HepG2 (cell line): ENCODE data around the gene PHACTR3. TPM values are rescaled to one million over a fixed set of nuclear protein-coding genes. Genes with fewer than 3 reads are reported as not detected.

Source experiments
- ATAC-seq: fragments of 200-7000 bp; cut with Tn5 transposase; 3 replicates; pipeline ENCODE4 v1.9.1; 2020; ENCODE audit warnings: mild to moderate bottlenecking, moderate library complexity
- BruUV-seq: library from RNA; stranded (reverse); fragments of 400-500 nt; replicated peaks from 2 replicates; lab custom pipeline; 2021; lab: Mats Ljungman, UMichigan
- CTCF ChIA-PET: fragments of 300-600 bp; formaldehyde crosslinking; extraction: SDS; loops from one replicate; lab custom pipeline; 2021; ENCODE audit warnings: low total read pairs, inconsistent platforms, low intra/inter-chr PET ratio; lab: Yijun Ruan, JAX
- POLR2A ChIA-PET: fragments of 350-600 bp; sonication (Branson Sonifier 250); formaldehyde crosslinking; loops from one replicate; lab custom pipeline; 2020; ENCODE audit warnings: antibody characterized with exemption, inconsistent platforms; lab: Yijun Ruan, JAX
- DNase-seq: peaks from one replicate; pipeline ENCODE4 v3.0.0-alpha.2; 2015; ENCODE audit warnings: low spot score
- FAIRE-seq: peaks from 3 replicates; lab custom pipeline; 2011; peaks lifted over from hg19 to GRCh38; lab: Jason Lieb, UNC
- H2AFZ ChIP-seq: one replicate; pipeline ENCODE4 v1.6.1; 2011; ENCODE audit warnings: low read length, inconsistent platforms
- H3K27ac ChIP-seq: fragments of 300-600 bp; 3 replicates; pipeline ENCODE4 v1.8.0; 2011; ENCODE audit warnings: mixed run types, mild to moderate bottlenecking, mixed read lengths, low read length, inconsistent platforms; ENCODE audit not compliant: insufficient read depth; ENCODE audit errors: extremely low read length
- H3K27me3 ChIP-seq, 2 experiments: fragments of 200-600 bp in 1 of 2; 2 replicates in 1 of 2; 3 replicates in 1 of 2; pipeline versions ENCODE4 v1.6.0 to v1.8.0; 2011; ENCODE audit warnings: low read length in 2 of 2, mild to moderate bottlenecking in 2 of 2, moderate library complexity in 2 of 2, inconsistent platforms in 1 of 2; ENCODE audit not compliant: insufficient read depth in 2 of 2, control insufficient read depth in 1 of 2
- H3K36me3 ChIP-seq, 2 experiments: fragments of 200-600 bp in 1 of 2; replicated peaks in 1 of 2; 2 replicates in 1 of 2; 3 replicates in 1 of 2; pipeline versions ENCODE4 v1.5.1 to v1.8.0; 2011; ENCODE audit warnings: low read length in 2 of 2, inconsistent platforms in 1 of 2; ENCODE audit not compliant: insufficient read depth in 2 of 2, control insufficient read depth in 1 of 2
- H3K4me1 ChIP-seq: 2 replicates; pipeline ENCODE4 v1.5.1; 2012; ENCODE audit warnings: low read length, inconsistent platforms; ENCODE audit not compliant: insufficient read depth
- H3K4me2 ChIP-seq: 2 replicates; pipeline ENCODE4 v1.6.0; 2011; ENCODE audit warnings: low read depth, low read length, inconsistent platforms
- H3K4me3 ChIP-seq, 3 experiments: fragments of 200-600 bp in 1 of 3; sonication (generic), shearing (Covaris generic) in 1 of 3; replicated peaks in 1 of 3; 2 replicates each; pipeline ENCODE4 v1.5.1; 2011 to 2016; ENCODE audit warnings: low read length in 3 of 3, inconsistent platforms in 2 of 3, low read depth in 2 of 3, mild to moderate bottlenecking in 2 of 3, control low read depth in 1 of 3, mixed read lengths in 1 of 3; ENCODE audit not compliant: insufficient read depth in 1 of 3
- H3K79me2 ChIP-seq: one replicate; pipeline ENCODE4 v1.6.1; 2011; ENCODE audit warnings: low read length, inconsistent platforms; ENCODE audit not compliant: insufficient read depth
- H3K9ac ChIP-seq: 2 replicates; pipeline ENCODE4 v1.6.0; 2011; ENCODE audit warnings: mild to moderate bottlenecking, low read depth, low read length, inconsistent platforms; ENCODE audit not compliant: insufficient read depth
- H3K9me3 ChIP-seq: 2 replicates; pipeline ENCODE4 v1.5.1; 2012; ENCODE audit warnings: mild to moderate bottlenecking, low read length
- H4K20me1 ChIP-seq: 2 replicates; pipeline ENCODE4 v1.6.0; 2011; ENCODE audit warnings: inconsistent platforms, mild to moderate bottlenecking, low read length, moderate library complexity; ENCODE audit not compliant: insufficient read depth
- CTCF ChIP-seq: sonication (generic); formaldehyde crosslinking; IDR thresholded peaks from 2 replicates; pipeline ENCODE4 v1.5.0; 2020; ENCODE audit warnings: mild to moderate bottlenecking, missing genetic modification reagents, moderate library complexity
- DZIP1 ChIP-seq: sonication (generic); formaldehyde crosslinking; IDR thresholded peaks from 2 replicates; pipeline ENCODE4 v1.5.0; 2020; ENCODE audit warnings: mild to moderate bottlenecking, missing genetic modification reagents
- HCFC1 ChIP-seq: fragments of 150-350 bp; IDR thresholded peaks from 2 replicates; pipeline ENCODE4 v1.6.1; 2014; ENCODE audit warnings: low read depth, low read length
- NCOA5 ChIP-seq: sonication (generic); formaldehyde crosslinking; IDR thresholded peaks from 2 replicates; pipeline ENCODE4 v1.4.0; 2020; ENCODE audit warnings: missing genetic modification reagents
- SALL1 ChIP-seq: sonication (generic); formaldehyde crosslinking; IDR thresholded peaks from 2 replicates; pipeline ENCODE4 v1.8.0; 2022; ENCODE audit warnings: mild to moderate bottlenecking, missing genetic modification reagents
- ZNF329 ChIP-seq: sonication (generic); formaldehyde crosslinking; IDR thresholded peaks from 2 replicates; pipeline ENCODE4 v1.9.0; 2021; ENCODE audit warnings: low read depth, mild to moderate bottlenecking, missing genetic modification reagents
- ZNF572 ChIP-seq: sonication (generic); formaldehyde crosslinking; IDR thresholded peaks from 2 replicates; pipeline ENCODE4 v1.5.1; 2020; ENCODE audit warnings: mild to moderate bottlenecking, missing genetic modification reagents
- WGBS: methylation state at CpG from one replicate; pipeline ENCODE4 v1.1.6; 2017; ENCODE audit warnings: low lambda C conversion rate; 5-methylcytosine and 5-hydroxymethylcytosine counted together
- in situ Hi-C: cut with HindIII; loops from 2 replicates; pipeline ENCODE4 v1.10.0; 2017; ENCODE audit warnings: low pct_unique_long_range_greater_than_20kb; ENCODE audit not compliant: extremely low pct_ligation_motif_present
- intact Hi-C: fragments of 100-400 bp; cut with micrococcal nuclease; formaldehyde crosslinking; loops from one replicate; pipeline ENCODE4 v1.10.0; 2022; ENCODE audit not compliant: unreplicated experiment
- polyA plus RNA-seq, 8 experiments: library from polyadenylated mRNA; depleted of rRNA in 3 of 8; stranded (reverse) in 7 of 8; unstranded in 1 of 8; fragments of >200 nt; fragmentation: Illumina TruSeq in 4 of 8; extraction: Trizol in 4 of 8; gene quantifications; 2 replicates each; pipeline versions ENCODE4 v1.2.1 to v1.2.3, GENCODE V29; 2011 to 2016; ENCODE audit warnings: low read depth in 4 of 8, missing spikeins in 1 of 8, mixed read lengths in 1 of 8; ENCODE audit not compliant: insufficient read depth in 1 of 8
- total RNA-seq, 5 experiments: library from RNA; depleted of rRNA; stranded (reverse); fragments of >200 nt; fragmentation: Illumina TruSeq; extraction: Trizol; gene quantifications; 2 replicates each; pipeline ENCODE4 v1.2.3, GENCODE V29; 2016; ENCODE audit warnings: low read depth in 1 of 5
- TF ChIP-seq, protein P1 (sequence below): sonication (generic); formaldehyde crosslinking; IDR thresholded peaks from one replicate; pipeline ENCODE4 v1.5.1; 2020; ENCODE audit warnings: mild to moderate bottlenecking, missing genetic modification reagents; ENCODE audit errors: not compliant biosample characterization
- TF ChIP-seq, protein P2 (sequence below): sonication (generic); formaldehyde crosslinking; IDR thresholded peaks from 2 replicates; pipeline ENCODE4 v1.9.0; 2021; ENCODE audit warnings: missing genetic modification reagents, mild to moderate bottlenecking, borderline replicate concordance

The PHACTR3 gene
- total and polyA plus RNA-seq, 2 of the 13 experiments (the other 11 are each of a cell fraction or from before 2014, with no cell fraction given) = not detected

GRCh38 chr20:59751075-59751711, 146.9 kb downstream of the PHACTR3 start:
- peak; percentile 52 for DNase-seq
- no peak overlapping the region for H3K4me3 ChIP-seq
- in situ Hi-C loops = loop anchor here (5.0 kb wide), 2 partner anchors 154 to 179 kb away; no protein-coding TSS in a partner anchor
- POLR2A ChIA-PET = no interaction called here
- BruUV-seq = no TSS peak
- ATAC-seq = peak; percentile 89
- H3K4me2 ChIP-seq = no peak overlapping the region
- no peak overlapping the region for H2AFZ ChIP-seq
- no peaks in the 10 kb centered on the region for H3K79me2 ChIP-seq
- no peak overlapping the region for H3K9ac ChIP-seq
- no peaks in the 10 kb centered on the region; the same call in 1 of the 2 replicates for H4K20me1 ChIP-seq
- H3K9me3 ChIP-seq = no peaks in the 10 kb centered on the region
- intact Hi-C loops = no loop called here
- no peaks in the 10 kb centered on the region for H3K36me3 ChIP-seq
- no peak overlapping the region for H3K27ac ChIP-seq
- CTCF ChIA-PET = interaction anchor here (1.7 to 2.1 kb wide), 3 partner anchors 150 to 179 kb away, joined by 7 to 19 read pairs (median 14); no protein-coding TSS in a partner anchor
- H3K27me3 ChIP-seq = peaks cover 14 to 89% of the 10 kb centered on the region in 2 experiments
- no peaks in the 10 kb centered on the region for H3K4me1 ChIP-seq
- WGBS = 11% methylated on average over 16 of the region's 21 CpGs
- FAIRE-seq = peak; percentile 73
- TF ChIP-seq DZIP1 (CRISPR knock-in tag) (no peak), NCOA5 (CRISPR knock-in tag) (no peak), ZNF572 (CRISPR knock-in tag) (no peak), ZNF329 (CRISPR knock-in tag) (no peak), HCFC1 (0 out of 2 replicates have a peak, but pooled peaks have one; percentile 26), SALL1 (CRISPR knock-in tag) (peak; percentile 21; the same call in 1 of the 2 replicates), CTCF (CRISPR knock-in tag) (peak; percentile 93)
- TF ChIP-seq, protein P1, sequence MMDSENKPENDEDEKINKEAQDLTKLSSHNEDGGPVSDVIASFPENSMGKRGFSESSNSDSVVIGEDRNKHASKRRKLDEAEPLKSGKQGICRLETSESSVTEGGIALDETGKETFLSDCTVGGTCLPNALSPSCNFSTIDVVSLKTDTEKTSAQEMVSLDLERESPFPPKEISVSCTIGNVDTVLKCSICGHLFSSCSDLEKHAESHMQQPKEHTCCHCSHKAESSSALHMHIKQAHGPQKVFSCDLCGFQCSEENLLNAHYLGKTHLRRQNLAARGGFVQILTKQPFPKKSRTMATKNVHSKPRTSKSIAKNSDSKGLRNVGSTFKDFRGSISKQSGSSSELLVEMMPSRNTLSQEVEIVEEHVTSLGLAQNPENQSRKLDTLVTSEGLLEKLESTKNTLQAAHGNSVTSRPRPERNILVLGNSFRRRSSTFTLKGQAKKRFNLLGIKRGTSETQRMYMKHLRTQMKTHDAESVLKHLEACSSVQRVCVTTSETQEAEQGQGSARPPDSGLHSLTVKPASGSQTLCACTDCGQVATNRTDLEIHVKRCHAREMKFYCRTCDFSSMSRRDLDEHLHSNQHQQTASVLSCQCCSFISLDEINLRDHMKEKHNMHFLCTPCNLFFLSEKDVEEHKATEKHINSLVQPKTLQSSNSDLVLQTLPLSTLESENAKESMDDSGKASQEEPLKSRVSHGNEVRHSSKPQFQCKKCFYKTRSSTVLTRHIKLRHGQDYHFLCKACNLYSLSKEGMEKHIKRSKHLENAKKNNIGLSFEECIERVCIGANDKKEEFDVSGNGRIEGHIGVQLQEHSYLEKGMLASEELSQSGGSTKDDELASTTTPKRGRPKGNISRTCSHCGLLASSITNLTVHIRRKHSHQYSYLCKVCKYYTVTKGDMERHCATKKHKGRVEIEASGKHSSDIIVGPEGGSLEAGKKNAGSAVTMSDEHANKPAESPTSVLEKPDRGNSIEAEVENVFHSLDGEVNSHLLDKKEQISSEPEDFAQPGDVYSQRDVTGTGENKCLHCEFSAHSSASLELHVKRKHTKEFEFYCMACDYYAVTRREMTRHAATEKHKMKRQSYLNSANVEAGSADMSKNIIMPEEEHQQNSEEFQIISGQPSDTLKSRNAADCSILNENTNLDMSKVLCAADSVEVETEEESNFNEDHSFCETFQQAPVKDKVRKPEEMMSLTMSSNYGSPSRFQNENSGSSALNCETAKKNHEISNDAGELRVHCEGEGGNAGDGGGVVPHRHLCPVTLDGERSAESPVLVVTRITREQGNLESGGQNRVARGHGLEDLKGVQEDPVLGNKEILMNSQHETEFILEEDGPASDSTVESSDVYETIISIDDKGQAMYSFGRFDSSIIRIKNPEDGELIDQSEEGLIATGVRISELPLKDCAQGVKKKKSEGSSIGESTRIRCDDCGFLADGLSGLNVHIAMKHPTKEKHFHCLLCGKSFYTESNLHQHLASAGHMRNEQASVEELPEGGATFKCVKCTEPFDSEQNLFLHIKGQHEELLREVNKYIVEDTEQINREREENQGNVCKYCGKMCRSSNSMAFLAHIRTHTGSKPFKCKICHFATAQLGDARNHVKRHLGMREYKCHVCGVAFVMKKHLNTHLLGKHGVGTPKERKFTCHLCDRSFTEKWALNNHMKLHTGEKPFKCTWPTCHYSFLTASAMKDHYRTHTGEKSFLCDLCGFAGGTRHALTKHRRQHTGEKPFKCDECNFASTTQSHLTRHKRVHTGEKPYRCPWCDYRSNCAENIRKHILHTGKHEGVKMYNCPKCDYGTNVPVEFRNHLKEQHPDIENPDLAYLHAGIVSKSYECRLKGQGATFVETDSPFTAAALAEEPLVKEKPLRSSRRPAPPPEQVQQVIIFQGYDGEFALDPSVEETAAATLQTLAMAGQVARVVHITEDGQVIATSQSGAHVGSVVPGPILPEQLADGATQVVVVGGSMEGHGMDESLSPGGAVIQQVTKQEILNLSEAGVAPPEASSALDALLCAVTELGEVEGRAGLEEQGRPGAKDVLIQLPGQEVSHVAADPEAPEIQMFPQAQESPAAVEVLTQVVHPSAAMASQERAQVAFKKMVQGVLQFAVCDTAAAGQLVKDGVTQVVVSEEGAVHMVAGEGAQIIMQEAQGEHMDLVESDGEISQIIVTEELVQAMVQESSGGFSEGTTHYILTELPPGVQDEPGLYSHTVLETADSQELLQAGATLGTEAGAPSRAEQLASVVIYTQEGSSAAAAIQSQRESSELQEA (CRISPR knock-in tag) = peak; percentile 45
- TF ChIP-seq, protein P2, sequence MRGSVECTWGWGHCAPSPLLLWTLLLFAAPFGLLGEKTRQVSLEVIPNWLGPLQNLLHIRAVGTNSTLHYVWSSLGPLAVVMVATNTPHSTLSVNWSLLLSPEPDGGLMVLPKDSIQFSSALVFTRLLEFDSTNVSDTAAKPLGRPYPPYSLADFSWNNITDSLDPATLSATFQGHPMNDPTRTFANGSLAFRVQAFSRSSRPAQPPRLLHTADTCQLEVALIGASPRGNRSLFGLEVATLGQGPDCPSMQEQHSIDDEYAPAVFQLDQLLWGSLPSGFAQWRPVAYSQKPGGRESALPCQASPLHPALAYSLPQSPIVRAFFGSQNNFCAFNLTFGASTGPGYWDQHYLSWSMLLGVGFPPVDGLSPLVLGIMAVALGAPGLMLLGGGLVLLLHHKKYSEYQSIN (CRISPR knock-in tag) = no peak
